NCI-H510A treated with DMSO at 0.1 percent for 48 hours (cell line): Measurements from ENCODE around the gene FAM193B.
"Not testable (repeated sequence)": the region's sequence is repeated elsewhere in the genome, so short reads cannot be mapped to it uniquely, and the experiment has no call there.

Source experiments
- DNase-seq: peaks from one replicate; lab custom pipeline; 2025; lab: John Stamatoyannopoulos, UW

FAM193B gene

DNA sequence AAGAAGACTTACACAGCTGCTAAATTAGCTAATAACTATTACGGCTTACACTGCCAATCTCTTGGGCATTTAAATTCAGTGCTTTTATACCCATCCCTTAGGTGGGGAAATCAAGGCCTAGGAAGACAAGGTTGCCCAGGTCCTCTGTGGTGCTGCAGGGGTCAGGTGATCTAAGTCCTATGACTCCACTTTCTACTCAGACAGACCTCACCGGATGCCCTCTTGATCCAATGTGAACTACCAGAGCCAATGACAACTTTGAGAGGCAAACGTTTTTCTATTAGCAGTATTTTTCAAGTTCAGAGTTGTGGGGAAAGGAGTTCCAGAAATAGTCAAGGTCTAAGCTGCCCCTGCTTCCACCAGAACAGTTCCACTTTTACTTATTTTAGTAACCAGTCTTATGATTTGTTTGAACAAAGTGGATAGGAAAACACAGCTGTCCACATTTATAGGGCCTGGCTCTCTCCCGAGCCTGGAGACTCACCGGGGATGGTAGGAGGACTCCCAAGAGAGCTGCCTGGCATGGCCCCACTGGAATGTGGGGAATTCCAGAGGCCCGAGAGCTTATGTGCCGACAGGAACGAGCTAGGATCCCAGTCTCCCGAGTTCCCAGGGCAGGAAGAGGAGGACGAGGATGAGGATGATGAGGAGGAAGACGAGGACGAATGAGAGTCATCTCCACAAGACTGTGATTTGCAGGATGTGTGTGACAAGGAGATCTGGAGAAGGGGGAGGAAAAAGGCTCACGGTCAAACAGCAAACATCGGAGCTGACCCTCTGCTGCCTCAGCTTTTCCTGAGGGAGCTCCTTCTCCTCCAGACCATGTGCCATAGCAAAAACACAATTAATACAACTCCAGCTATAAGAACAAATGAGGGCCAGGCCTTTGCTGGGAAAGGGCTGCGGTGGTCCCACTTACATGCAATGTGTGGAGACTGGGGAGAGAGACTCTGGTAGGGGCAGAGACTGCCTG is 16.7 kb downstream of the FAM193B start:
- DNase-seq, result no peak

DNA sequence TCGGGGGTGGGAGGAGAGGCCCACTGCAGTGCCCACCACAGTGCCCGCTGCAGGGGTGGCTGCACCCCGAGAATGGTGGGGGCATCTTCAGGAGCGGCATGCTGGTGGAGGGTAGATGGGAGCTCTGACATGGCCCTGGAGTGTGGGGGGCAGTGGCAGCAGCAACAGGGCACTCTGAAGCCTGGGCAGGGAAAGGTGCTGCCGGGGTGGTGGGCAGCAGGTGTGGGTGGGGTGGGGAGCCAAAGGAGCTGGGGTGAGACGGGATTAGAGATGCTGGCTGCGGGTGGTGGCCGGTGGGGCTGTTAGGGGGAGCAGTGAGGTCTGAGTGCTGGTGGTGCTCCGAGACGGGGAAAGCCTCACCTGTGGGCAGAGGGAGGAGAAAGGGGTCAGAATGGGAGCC is 18.0 kb downstream of the FAM193B start:
- no peak for DNase-seq

DNA sequence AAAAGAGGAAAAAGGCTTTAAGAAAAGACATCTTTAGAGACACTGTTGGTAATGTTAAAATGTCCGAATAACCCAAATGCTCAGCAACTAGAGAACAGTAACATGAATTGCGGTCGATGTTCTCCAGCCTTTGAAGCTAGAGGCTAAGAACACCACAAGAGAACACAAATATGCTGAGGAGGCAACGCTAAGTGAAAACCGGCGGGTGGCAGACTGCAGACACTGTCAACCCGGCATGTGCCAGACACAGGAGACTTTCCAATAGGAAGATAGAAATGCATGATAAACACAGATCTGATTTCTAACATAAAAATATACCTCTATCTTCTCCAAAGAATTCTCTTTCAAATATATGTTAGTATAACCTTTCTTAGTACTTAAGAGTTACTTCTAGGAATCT is 19.2 kb downstream of the FAM193B start:
- no peak for DNase-seq

DNA sequence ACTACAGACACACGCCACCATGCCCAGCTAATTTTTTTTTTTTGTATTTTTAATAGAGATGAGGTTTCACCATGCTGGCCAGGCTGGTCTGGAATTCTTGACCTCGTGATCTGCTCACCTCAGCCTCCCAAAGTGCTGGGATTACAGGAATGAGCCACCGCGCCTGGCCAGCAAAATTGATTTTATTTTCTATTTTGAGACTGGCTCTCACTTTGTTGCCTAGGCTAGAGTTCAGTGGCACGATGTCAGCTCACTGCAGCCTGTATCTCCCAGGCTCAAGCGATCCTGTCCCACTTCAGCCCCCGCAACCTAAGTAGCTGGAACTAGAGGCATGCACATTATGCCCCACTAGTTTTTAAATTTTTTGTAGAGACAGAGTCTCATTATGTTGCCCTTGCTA is 19.9 kb downstream of the FAM193B start:
- not testable (repeated sequence) for DNase-seq

DNA sequence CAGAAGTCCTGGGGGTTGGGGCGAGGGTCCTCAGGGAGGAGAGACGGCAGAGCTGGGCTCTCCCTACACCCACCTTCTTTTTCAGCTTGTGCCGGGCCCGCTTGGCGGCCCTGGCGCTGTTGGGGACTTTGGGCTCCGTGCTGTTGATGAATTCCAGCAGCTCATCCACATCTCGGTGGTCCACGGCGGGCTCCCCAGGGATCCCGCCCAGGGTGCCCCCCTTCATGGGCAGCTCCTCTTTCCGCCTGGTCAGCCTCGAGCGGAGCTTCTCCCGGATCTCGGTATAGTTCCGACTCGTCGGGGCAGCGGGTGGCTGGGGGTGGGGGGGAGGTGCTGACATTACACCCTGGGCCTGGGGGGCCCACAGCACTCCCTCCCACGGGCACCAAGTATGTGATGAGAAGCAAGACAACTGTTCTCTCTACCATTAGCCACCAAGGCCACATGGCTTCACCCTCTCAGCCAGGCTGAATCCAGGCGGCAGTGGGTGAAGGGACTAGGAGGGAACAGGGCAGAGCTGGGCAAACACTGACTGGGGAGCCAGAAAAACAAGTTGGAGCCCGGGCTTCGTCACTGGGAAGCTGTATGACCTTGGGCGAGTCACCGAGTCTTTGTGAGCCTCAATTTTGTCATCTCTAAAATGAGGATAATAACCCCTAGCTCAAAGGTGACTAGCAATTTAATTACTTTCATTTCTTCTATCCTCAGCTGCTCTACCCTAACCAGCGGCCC is 23.0 kb downstream of the FAM193B start:
- DNase-seq, result no peak

DNA sequence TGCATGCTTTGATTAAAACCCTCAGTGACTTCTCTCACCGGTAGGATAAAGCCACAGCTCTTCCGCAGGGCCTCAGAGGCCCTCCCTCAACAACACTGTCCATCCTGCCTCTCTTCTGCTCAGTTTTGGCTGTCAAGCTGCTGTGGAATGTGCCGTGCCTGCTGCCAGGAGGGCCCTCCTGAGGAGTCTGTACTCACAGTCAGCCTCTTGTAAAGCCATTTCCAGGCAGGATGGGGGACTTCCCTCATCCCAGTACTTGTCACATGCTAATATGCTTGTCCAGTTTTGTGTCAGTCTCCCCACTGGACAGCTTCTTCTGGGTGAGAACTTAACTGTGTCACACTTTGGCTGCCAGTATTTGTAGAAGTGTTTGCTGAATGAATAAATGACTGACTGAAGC is 23.7 kb downstream of the FAM193B start:
- no peak for DNase-seq

DNA sequence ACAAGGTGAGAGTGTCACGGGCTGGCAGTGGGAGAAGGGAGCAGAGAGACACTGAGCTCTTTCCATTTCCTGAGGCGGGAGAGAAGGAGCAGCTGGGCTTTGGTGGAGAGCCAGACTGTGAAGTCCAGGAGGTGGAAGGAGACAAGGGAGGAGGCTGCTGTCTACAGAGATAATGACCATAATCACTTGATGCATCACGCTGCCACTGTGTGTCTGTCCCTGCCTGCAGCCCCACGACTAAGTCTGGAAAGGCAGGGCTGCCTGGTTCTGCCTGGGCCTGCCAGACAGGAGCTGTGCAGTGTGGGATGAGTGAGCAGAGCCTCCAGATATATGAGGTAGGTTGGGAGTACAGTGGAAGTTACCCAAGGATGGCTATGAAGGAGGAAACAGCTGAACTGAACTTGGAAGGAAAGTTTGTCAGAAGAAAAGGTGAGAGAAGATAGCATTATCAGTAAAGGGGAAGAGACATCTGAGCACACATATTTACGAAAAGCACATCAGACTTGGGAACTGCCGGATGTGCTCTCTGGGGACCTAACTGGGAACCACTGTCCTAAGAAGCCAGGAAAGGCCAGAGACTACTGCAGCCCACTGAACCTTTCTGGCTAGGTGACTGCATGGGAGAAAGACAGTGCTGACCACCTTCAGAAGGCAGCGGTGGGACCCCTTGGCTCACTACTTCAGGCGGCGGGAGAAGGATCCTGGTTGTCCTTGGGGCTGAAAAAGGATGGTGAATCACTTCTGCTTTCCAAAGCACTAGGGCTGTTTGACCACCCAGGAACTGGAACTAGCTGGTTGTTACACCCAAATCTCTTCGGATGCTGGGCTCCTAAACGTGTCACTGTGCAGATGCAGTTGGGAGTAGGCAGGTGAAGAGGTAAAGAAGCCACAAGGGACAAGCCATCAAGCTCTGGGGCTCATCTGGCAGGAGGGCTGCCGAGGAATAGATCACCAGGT is 24.8 kb downstream of the FAM193B start:
- no peak for DNase-seq

DNA sequence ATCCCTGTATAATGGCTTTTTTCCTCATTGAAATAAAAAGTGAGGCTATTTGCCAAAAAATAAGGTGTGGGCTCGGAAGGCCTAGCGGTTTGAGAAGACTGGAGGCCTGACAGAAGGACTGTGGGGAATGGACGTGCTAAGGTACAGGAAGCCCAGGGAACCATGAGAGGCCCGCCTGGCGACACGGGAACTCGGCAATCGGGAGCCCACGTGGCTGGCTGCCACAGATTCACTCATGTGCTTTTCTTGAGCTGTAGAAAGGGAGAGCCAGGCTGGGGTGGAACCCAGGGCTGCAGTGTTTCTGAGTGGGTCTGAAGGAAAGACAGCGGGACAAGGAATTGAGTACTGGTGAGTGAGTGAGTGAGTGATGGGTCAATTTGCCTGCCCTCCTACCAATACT is 25.7 kb downstream of the FAM193B start:
- DNase-seq, result no peak

DNA sequence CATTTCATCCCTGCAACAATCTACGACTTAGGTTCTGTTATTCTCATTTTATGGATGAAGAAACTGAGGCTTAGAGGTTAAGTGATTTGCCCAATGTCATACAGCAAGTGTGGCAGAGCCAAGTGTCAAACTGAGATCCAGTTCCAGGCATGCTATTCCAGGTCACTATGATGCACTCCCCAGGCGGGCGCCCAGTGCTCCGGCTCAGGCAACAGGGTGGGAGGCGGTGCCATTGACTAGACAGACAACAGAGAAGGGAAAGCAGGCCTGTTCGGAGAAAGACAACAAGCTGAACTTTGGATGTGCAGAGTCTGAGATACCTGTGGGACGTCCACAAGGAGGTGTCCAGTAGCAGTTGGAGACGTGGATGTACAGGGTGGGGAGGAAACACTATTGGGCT is 26.8 kb downstream of the FAM193B start:
- no peak for DNase-seq

DNA sequence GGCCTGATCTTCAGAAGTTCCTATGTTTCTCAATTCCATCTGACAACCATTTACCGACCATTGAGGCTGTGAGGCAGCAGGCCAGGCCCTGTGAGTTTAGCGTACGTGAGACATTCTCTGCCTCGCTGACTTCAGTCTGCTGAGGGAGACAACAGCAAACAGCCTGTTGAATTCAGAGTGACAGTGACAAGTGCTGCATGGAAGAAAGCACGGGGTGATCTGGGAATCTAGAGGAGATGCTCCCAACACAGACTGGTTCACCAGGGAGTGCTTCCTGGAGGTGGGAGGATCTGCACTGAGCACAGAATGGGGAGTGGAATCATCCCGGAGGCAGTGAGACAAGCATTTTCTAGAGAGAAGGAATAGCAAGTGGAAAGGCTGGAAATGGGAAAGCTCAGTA is 27.6 kb downstream of the FAM193B start:
- DNase-seq, result no peak

DNA sequence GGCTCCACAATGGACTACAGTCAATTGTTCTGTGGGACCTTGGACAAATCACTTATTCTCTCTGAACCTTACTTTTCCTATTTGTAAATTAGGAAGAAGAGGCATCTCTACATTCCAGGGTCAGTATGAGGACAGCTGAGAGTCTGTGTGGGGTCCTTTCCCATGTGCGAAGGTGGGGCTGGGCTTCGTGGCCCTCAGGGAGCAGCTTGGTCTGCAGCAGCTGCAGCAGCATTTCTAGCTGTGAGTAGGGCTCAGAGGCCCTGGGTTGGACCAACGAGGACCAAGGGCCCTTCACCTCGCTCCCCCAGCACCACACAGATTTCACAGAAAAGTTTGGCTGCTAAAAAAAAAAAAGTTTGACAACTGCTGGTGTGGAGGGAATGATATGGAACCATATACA is 28.2 kb downstream of the FAM193B start:
- DNase-seq, result no peak

DNA sequence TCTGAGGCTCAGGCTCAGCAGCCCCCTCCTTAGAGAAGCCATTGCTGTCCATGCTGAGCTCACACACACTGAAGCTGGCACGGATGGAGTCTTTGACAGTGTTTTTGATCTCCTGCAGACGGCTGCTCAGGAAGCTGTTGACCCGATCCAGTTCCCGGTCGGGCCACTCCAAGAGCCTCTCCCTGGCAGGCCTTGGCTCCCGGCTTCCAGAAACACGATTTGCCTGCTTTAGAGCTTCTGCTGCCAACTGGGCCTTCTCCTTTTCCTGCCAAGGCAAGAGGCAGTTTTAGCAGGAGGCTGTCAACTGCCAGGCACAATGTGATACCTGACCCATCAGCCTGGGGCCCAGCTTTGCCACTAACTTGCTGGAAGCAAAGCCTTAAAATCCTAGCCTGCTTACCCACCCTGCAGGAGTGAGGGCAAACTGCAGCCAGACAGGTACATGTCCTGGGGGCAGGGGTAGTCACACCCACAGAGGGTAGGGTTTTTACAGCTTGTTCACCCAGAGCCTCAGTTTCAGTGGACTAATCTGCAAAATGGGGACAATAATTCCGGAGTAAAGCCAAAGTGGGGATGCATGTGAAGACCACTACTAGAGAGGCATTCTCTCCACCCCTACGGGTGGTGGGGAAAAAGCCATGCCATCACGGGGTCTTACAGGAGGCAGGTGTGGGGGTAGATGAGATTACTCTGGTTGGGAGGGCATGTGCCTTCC is 29.3 kb downstream of the FAM193B start:
- no peak for DNase-seq

DNA sequence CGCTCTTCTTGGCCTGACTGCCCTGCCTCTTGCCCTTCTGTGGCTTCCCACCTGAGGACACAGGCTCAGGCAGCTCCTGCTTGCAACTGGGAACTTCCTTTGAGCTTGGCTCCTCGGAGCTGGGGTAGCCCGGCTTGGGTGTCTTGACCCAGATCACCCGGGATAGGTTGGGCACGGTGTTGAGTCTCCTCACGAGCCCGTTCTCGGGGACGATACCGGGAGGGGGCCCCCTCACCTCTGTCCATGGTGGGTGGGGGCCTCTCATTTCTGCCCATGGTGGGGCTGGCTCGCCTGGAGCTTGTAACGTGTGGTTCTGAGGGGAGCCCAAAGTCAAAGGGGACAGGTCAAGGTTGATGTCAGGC is 29.8 kb downstream of the FAM193B start:
- no peak for DNase-seq

DNA sequence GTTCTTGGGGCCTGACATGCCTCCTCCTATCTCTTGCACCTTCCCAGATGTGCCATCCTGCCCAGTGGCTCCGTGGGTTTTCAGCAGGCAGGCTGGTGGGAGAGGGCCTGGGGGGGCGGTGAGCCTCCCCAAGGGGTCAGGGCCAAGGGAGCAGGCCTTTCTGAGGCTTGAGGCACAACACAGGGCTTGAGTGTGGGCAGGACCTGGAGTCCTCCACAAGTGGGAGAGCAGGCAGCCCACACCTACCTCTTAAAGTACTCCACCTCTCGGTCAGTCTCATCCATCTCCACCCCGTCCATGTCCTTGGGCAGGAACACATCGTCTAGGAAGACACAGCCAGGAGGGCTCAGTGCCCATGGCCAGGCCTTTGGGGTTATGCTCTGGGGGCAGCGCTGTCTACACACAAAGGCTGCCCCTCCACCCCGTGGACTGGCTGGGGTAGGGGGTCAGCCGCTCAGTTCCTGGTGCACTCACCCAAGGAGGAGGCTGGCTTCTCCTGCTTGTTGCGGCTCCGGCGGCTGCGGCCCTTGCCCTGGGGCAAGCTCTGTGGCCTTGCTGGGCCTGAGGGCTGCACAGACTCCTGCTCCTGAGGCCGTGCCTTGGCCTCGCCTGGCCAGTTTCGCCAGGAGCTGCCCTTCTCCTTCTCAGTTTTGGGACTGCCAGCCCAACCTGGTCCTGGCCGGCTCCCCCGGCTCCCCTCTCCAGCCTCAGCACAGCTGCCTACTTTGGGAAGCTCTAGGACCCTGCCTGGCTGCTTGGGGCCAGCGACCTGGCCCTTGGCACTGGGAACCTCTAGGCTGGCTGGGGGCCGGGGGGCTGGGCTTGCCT is 30.4 kb downstream of the FAM193B start:
- DNase-seq, result no peak

DNA sequence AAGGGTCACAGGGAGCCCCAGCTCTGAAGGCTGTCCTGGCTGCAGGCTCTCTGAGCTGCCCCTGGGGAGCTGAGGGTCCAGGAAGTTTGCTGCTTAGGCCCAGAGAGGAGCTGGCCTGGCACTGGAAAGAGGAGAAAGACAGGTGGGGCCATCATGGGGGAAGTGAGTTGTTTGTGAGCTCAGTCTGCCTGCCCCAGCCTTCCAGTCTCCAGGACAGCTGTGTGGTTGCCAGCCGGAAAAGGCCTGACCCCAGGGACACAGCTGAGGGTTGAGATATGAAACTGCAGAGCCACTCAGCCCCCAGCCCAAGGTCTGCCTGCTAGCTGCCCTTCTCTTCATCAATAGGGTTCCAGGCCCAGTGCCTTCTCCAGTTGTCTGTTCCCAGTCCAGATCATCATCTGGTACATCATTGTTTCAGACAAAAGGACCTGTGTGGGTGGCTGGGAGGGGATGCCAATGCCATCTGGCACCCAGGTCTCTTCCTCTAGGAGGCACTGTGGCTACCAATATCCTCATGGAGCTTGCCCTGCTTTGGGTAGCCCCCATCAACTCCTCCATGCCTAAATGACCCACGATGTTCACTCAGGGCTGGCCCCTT is 33.3 kb downstream of the FAM193B start:
- no peak for DNase-seq

DNA sequence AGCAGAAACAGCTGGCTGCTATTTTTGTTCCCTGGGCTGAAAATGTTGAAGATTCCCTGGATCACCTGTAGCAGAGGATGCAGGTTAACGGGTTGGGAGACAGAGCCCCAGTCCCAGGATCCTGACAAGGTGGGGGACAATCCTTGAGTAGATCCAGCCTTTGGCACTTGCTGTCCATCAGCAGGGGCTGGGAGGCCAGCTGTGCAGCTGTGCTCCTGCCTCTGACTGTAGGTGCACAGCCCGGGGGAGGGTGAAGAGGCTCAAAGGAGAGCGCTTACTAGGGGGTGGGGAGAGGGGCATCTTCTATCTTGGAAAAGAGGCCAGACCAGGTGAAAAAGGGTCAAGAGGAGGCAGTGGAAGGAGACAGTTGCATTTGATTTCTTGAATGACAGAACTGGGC is 34.1 kb downstream of the FAM193B start:
- DNase-seq, result no peak

DNA sequence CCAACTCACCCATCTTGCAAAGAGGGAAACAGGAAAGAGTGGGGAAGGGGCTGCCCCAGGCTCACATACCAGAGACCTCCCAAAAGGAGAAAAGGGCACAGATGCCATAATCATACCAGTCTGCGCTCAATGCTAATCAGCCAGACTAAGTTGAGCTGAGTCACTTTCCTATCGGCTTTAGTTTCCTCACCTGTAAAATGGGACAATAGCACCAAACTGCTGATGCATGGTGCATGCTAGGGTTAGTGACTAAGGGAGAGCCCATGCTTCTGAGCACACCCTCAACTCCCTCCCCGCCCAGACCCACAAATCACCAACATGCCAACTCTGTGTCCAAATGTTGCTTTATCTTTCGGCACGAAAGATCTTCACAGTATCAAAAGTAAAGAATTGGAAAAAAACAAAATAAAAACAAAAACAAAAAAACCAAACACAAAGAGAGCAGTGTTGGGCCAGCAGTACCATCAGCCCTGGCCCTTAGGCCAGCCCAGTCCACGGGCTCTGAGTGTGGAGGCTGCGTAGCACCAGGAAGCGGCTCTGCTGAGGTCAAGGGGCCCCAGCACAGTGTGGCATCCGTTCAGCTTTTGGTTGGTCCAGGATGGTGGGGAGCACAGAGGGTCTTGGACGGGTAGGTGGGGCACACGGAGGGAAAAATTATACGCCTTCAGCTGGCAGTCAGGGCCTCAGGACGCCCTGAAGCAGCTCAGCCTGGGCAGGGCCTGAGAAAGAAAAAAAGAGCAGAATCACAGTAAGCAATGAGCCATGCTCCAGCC is 34.7 kb downstream of the FAM193B start:
- no peak for DNase-seq

DNA sequence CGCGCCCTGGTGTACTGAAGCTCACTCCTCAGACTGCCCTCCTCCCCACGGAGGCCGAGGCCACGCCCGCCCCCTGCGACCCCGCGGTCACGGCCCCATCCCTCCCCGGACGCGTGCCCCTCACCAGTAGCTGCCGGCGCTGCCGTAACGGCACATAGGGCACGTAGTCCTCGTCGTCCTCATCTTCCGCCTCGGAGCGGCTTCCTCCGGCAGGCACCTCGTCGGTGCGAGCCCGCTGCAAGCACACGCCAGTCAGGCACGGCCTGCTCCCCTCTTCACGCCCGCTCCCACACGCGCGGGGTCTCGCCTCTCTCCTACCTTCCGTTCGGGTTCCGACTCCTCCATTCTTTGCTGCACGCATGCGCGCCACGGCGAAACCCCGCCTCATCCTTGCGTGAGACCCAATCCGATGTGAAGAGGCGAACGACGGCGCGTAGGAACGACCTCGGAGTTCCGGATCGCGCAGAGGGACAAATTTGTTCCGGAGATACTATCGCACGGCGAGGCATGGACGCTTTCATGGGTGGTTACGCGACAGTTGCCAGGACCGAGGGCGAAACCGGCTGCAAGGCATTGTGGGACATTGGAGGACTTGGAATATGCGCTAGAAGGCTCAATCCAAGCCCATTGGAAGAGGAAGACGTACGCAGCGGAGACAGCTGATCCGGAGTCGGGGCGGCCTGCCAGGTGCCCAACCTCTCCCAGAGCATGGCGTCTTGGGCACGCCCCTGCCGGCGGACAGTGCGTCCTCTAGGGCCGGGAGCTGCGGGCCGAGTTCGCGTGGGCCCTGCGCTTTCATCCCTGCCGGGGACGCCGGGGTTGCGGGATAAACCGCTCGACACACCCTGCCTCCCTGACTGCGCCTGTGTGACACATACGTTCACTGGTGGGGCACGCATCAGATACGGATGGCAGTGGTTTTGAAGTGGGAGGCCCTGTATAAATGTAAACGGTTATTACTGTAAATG is 37.5 kb downstream of the FAM193B start, which contains the start of gene DDX41:
Gene DDX41, minus strand, starts transcription at position 361 of the 968 bp plus-strand sequence. Its CDS starts 16 bp downstream, at position 345.
- DNase-seq, result peak; percentile 93
